Keratinocyte (primary cell): ENCODE data around the gene MTCL1. TPM values are rescaled to one million over a fixed set of nuclear protein-coding genes. Genes with fewer than 3 reads are reported as not detected.

Experiments used
- DNase-seq: peaks from one replicate; pipeline ENCODE4 v3.0.0-alpha.2; 2011; ENCODE audit warnings: low read depth, missing footprints, low spot score
- FAIRE-seq: peaks from 2 replicates; lab custom pipeline; 2011; peaks lifted over from hg19 to GRCh38; lab: Jason Lieb, UNC
- H2AFZ ChIP-seq: 2 replicates; pipeline ENCODE4 v1.6.0; 2012; ENCODE audit warnings: low read length, control low read depth, inconsistent platforms; ENCODE audit not compliant: control insufficient read depth
- H3K27ac ChIP-seq: 2 replicates; pipeline ENCODE4 v1.5.1; 2011; ENCODE audit warnings: low read length; ENCODE audit not compliant: control insufficient read depth, insufficient read depth
- H3K27me3 ChIP-seq: 3 replicates; pipeline ENCODE4 v1.6.0; 2011; ENCODE audit warnings: low read length; ENCODE audit not compliant: control insufficient read depth, insufficient read depth; ENCODE audit errors: extremely low read depth
- H3K36me3 ChIP-seq, 2 experiments: 2 replicates in 1 of 2; 3 replicates in 1 of 2; pipeline ENCODE4 v1.5.1; 2011; ENCODE audit warnings: low read length in 2 of 2, mild to moderate bottlenecking in 1 of 2; ENCODE audit not compliant: control insufficient read depth in 2 of 2, insufficient read depth in 2 of 2; ENCODE audit errors: extremely low read depth in 1 of 2
- H3K4me1 ChIP-seq: 3 replicates; pipeline ENCODE4 v1.5.1; 2011; ENCODE audit warnings: low read length; ENCODE audit not compliant: control insufficient read depth, insufficient read depth; ENCODE audit errors: extremely low read depth
- H3K4me2 ChIP-seq: 3 replicates; pipeline ENCODE4 v1.6.0; 2011; ENCODE audit warnings: low read depth, low read length; ENCODE audit not compliant: control insufficient read depth, insufficient read depth; ENCODE audit errors: extremely low read depth
- H3K4me3 ChIP-seq, 3 experiments: fragments of 200-600 bp in 1 of 3; sonication (generic) in 1 of 3; 2 replicates in 2 of 3; 3 replicates in 1 of 3; pipeline ENCODE4 v1.5.1; 2011 to 2016; ENCODE audit warnings: low read length in 3 of 3, mild to moderate bottlenecking in 3 of 3, control low read depth in 2 of 3, inconsistent platforms in 1 of 3, low read depth in 1 of 3, mixed read lengths in 1 of 3, mixed run types in 1 of 3, moderate library complexity in 1 of 3; ENCODE audit not compliant: control insufficient read depth in 2 of 3, insufficient read depth in 2 of 3; ENCODE audit errors: extremely low read depth in 1 of 3
- H3K79me2 ChIP-seq: 2 replicates; pipeline ENCODE4 v1.6.0; 2012; ENCODE audit warnings: low read length; ENCODE audit not compliant: control insufficient read depth, insufficient read depth
- H3K9ac ChIP-seq: 3 replicates; pipeline ENCODE4 v1.6.0; 2011; ENCODE audit warnings: low read length; ENCODE audit not compliant: control insufficient read depth, insufficient read depth; ENCODE audit errors: extremely low read depth
- H3K9me1 ChIP-seq: 3 replicates; pipeline ENCODE4 v1.6.0; 2011; ENCODE audit warnings: low read length; ENCODE audit not compliant: control insufficient read depth, insufficient read depth; ENCODE audit errors: extremely low read depth
- H3K9me3 ChIP-seq: 2 replicates; pipeline ENCODE4 v1.5.1; 2012; ENCODE audit warnings: low read depth, low read length; ENCODE audit not compliant: control insufficient read depth
- H4K20me1 ChIP-seq: 3 replicates; pipeline ENCODE4 v1.6.0; 2011; ENCODE audit warnings: low read length; ENCODE audit not compliant: control insufficient read depth, insufficient read depth; ENCODE audit errors: extremely low read depth
- EZH2 ChIP-seq: IDR thresholded peaks from one replicate; pipeline ENCODE4 v1.6.1; 2012; ENCODE audit warnings: inconsistent platforms, mild to moderate bottlenecking, low read length, moderate library complexity
- dilution Hi-C: fragments of 300-500 bp; cut with MboI; formaldehyde crosslinking; loops from one replicate; pipeline ENCODE4 v1.7.0; 2020; ENCODE audit warnings: low sequenced_read_pairs; ENCODE audit not compliant: extremely low pct_ligation_motif_present
- polyA plus RNA-seq, 5 experiments: library from polyadenylated mRNA; depleted of rRNA in 3 of 5; stranded (reverse) in 3 of 5; stranded (forward) in 1 of 5; unstranded in 1 of 5; fragments of >200 nt; gene quantifications; 1 replicate in 1 of 5; 2 replicates in 3 of 5; 3 replicates in 1 of 5; pipeline versions ENCODE4 v1.2.1 to v1.2.3, GENCODE V29; 2011 to 2012; ENCODE audit warnings: missing spikeins in 2 of 5, low read depth in 1 of 5, low replicate concordance in 1 of 5
- TF ChIP-seq, protein P1 (sequence below), 3 experiments: IDR thresholded peaks in 1 of 3; conservative IDR thresholded peaks in 1 of 3; optimal IDR thresholded peaks in 1 of 3; 2 replicates in 2 of 3; 3 replicates in 1 of 3; pipeline versions ENCODE3 to v1.5.1; 2011; ENCODE audit warnings: low read length in 3 of 3, mild to moderate bottlenecking in 3 of 3, moderate library complexity in 2 of 3, control low read depth in 1 of 3, inconsistent platforms in 1 of 3; ENCODE audit not compliant: insufficient read depth in 2 of 3; ENCODE audit errors: extremely low read depth in 1 of 3

Gene MTCL1
- polyA plus RNA-seq, 1 donor (not counting 4 experiments of a cell fraction or from before 2014, with no cell fraction given): 15.4 TPM

- no peak overlapping the region for H3K9ac ChIP-seq
- no peaks in the 10 kb centered on the region for H3K9me1 ChIP-seq
- DNase-seq (no peak), FAIRE-seq (no peak)
- H3K27ac ChIP-seq: no peak overlapping the region
- H3K4me1 ChIP-seq: peaks cover 13% of the 10 kb centered on the region
- no peak for TF ChIP-seq EZH2
- TF ChIP-seq, protein P1, sequence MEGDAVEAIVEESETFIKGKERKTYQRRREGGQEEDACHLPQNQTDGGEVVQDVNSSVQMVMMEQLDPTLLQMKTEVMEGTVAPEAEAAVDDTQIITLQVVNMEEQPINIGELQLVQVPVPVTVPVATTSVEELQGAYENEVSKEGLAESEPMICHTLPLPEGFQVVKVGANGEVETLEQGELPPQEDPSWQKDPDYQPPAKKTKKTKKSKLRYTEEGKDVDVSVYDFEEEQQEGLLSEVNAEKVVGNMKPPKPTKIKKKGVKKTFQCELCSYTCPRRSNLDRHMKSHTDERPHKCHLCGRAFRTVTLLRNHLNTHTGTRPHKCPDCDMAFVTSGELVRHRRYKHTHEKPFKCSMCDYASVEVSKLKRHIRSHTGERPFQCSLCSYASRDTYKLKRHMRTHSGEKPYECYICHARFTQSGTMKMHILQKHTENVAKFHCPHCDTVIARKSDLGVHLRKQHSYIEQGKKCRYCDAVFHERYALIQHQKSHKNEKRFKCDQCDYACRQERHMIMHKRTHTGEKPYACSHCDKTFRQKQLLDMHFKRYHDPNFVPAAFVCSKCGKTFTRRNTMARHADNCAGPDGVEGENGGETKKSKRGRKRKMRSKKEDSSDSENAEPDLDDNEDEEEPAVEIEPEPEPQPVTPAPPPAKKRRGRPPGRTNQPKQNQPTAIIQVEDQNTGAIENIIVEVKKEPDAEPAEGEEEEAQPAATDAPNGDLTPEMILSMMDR (optimal IDR thresholded peaks at IDR 0.05 in 1 of 3, IDR thresholded peaks at IDR 0.05 in 1 of 3, conservative IDR thresholded peaks at IDR 0.05 in 1 of 3; ENCODE audit: extremely low read depth in 1 of 3, insufficient read depth in 2 of 3, low read length in 3 of 3): no peak
- H3K79me2 ChIP-seq: no peaks in the 10 kb centered on the region
- H2AFZ ChIP-seq: no peak overlapping the region
- no peaks in the 10 kb centered on the region for H3K9me3 ChIP-seq
- no peak overlapping the region for H3K4me3 ChIP-seq
- H3K27me3 ChIP-seq: no peaks in the 10 kb centered on the region
- H3K36me3 ChIP-seq: no peaks in the 10 kb centered on the region
- H4K20me1 ChIP-seq: no peaks in the 10 kb centered on the region
- no peak overlapping the region for H3K4me2 ChIP-seq
- dilution Hi-C loops: no loop called here
Measured at GRCh38 chr18:8657050-8657820, 48.1 kb upstream of the MTCL1 start.

GRCh38 chr18:8657873-8658470 lies 47.4 kb upstream of the MTCL1 start:
- dilution Hi-C loops: no loop called here
- no peak for FAIRE-seq
- H3K4me2 ChIP-seq: no peak overlapping the region

More at GRCh38 chr18:8657873-8658470, 47.4 kb upstream of the MTCL1 start:
- H3K9me3 ChIP-seq: no peaks in the 10 kb centered on the region
- no peak overlapping the region for H3K4me3 ChIP-seq
- H3K9me1 ChIP-seq: no peaks in the 10 kb centered on the region
- no peak overlapping the region for H2AFZ ChIP-seq
- H3K79me2 ChIP-seq: no peaks in the 10 kb centered on the region
- TF ChIP-seq, protein P1 (optimal IDR thresholded peaks at IDR 0.05 in 1 of 3, IDR thresholded peaks at IDR 0.05 in 1 of 3, conservative IDR thresholded peaks at IDR 0.05 in 1 of 3; ENCODE audit: extremely low read depth in 1 of 3, insufficient read depth in 2 of 3, low read length in 3 of 3): no peak
- TF ChIP-seq EZH2: no peak
- no peaks in the 10 kb centered on the region for H4K20me1 ChIP-seq
- H3K4me1 ChIP-seq: peaks cover 13% of the 10 kb centered on the region
- no peaks in the 10 kb centered on the region for H3K27me3 ChIP-seq
- DNase-seq: no peak
- H3K9ac ChIP-seq: no peak overlapping the region
- H3K36me3 ChIP-seq: no peaks in the 10 kb centered on the region
- H3K27ac ChIP-seq: no peak overlapping the region
